H1 (cell line): ENCODE results near the gene SERPINA6. TPM values are rescaled to one million over a fixed set of nuclear protein-coding genes. Genes with fewer than 3 reads are reported as not detected.

Experiments
- polyA plus RNA-seq, 7 experiments: library from polyadenylated mRNA; depleted of rRNA in 3 of 7; stranded (reverse) in 5 of 7; unstranded in 2 of 7; fragments of >200 nt in 5 of 7; fragments of 200-250 nt in 2 of 7; gene quantifications; 1 replicate in 5 of 7; 2 replicates in 1 of 7; 4 replicates in 1 of 7; pipeline versions ENCODE4 v1.2.1 to v1.2.3, GENCODE V29; 2011 to 2013; ENCODE audit warnings: missing spikeins in 2 of 7, mixed read lengths in 2 of 7
- total RNA-seq: library from RNA; stranded (reverse); fragmentation: NEBNext Ultra II Directional; extraction: Animal tissue kit (Norgen Biotek cat#: 25700); gene quantifications from 2 replicates; pipeline ENCODE4 v1.2.1, GENCODE V29; 2021
- TF ChIP-seq, protein P1 (sequence below): fragments of 300-600 bp; sonication (generic); IDR thresholded peaks from 2 replicates; pipeline ENCODE4 v1.7.1; 2012; ENCODE audit warnings: low read length, moderate library complexity, mild to moderate bottlenecking, inconsistent platforms; ENCODE audit not compliant: insufficient replicate concordance

SERPINA6 gene
- total and polyA plus RNA-seq, 2 of the 8 experiments (the other 6 are each of a cell fraction or from before 2014, with no cell fraction given), result not detected

DNA sequence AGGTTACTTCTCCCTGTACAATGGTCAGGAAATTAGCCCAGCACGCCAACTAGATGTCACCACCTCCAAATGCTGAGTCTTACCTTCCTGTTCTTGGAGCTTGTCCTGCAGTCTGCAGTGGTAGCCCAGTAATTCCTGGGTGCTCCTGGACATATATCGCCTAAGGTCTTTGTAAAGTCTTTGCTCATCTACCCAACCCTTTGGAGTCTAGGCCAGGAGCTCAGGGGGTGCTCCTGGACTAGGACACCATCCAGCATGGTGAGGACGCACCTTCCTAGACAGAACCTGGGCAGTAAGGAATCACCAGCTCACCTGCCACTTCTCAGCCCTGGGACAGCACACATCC, 30.6 kb downstream of the SERPINA6 start (continued):
- TF ChIP-seq, protein P1, sequence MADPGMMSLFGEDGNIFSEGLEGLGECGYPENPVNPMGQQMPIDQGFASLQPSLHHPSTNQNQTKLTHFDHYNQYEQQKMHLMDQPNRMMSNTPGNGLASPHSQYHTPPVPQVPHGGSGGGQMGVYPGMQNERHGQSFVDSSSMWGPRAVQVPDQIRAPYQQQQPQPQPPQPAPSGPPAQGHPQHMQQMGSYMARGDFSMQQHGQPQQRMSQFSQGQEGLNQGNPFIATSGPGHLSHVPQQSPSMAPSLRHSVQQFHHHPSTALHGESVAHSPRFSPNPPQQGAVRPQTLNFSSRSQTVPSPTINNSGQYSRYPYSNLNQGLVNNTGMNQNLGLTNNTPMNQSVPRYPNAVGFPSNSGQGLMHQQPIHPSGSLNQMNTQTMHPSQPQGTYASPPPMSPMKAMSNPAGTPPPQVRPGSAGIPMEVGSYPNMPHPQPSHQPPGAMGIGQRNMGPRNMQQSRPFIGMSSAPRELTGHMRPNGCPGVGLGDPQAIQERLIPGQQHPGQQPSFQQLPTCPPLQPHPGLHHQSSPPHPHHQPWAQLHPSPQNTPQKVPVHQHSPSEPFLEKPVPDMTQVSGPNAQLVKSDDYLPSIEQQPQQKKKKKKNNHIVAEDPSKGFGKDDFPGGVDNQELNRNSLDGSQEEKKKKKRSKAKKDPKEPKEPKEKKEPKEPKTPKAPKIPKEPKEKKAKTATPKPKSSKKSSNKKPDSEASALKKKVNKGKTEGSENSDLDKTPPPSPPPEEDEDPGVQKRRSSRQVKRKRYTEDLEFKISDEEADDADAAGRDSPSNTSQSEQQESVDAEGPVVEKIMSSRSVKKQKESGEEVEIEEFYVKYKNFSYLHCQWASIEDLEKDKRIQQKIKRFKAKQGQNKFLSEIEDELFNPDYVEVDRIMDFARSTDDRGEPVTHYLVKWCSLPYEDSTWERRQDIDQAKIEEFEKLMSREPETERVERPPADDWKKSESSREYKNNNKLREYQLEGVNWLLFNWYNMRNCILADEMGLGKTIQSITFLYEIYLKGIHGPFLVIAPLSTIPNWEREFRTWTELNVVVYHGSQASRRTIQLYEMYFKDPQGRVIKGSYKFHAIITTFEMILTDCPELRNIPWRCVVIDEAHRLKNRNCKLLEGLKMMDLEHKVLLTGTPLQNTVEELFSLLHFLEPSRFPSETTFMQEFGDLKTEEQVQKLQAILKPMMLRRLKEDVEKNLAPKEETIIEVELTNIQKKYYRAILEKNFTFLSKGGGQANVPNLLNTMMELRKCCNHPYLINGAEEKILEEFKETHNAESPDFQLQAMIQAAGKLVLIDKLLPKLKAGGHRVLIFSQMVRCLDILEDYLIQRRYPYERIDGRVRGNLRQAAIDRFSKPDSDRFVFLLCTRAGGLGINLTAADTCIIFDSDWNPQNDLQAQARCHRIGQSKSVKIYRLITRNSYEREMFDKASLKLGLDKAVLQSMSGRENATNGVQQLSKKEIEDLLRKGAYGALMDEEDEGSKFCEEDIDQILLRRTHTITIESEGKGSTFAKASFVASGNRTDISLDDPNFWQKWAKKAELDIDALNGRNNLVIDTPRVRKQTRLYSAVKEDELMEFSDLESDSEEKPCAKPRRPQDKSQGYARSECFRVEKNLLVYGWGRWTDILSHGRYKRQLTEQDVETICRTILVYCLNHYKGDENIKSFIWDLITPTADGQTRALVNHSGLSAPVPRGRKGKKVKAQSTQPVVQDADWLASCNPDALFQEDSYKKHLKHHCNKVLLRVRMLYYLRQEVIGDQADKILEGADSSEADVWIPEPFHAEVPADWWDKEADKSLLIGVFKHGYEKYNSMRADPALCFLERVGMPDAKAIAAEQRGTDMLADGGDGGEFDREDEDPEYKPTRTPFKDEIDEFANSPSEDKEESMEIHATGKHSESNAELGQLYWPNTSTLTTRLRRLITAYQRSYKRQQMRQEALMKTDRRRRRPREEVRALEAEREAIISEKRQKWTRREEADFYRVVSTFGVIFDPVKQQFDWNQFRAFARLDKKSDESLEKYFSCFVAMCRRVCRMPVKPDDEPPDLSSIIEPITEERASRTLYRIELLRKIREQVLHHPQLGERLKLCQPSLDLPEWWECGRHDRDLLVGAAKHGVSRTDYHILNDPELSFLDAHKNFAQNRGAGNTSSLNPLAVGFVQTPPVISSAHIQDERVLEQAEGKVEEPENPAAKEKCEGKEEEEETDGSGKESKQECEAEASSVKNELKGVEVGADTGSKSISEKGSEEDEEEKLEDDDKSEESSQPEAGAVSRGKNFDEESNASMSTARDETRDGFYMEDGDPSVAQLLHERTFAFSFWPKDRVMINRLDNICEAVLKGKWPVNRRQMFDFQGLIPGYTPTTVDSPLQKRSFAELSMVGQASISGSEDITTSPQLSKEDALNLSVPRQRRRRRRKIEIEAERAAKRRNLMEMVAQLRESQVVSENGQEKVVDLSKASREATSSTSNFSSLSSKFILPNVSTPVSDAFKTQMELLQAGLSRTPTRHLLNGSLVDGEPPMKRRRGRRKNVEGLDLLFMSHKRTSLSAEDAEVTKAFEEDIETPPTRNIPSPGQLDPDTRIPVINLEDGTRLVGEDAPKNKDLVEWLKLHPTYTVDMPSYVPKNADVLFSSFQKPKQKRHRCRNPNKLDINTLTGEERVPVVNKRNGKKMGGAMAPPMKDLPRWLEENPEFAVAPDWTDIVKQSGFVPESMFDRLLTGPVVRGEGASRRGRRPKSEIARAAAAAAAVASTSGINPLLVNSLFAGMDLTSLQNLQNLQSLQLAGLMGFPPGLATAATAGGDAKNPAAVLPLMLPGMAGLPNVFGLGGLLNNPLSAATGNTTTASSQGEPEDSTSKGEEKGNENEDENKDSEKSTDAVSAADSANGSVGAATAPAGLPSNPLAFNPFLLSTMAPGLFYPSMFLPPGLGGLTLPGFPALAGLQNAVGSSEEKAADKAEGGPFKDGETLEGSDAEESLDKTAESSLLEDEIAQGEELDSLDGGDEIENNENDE, result no peak
